EL (cell line): ENCODE results near the gene DEXI.

Experiments used
- DNase-seq: peaks from one replicate; pipeline ENCODE4 v3.0.0-alpha.2; 2016

DEXI gene

DNA sequence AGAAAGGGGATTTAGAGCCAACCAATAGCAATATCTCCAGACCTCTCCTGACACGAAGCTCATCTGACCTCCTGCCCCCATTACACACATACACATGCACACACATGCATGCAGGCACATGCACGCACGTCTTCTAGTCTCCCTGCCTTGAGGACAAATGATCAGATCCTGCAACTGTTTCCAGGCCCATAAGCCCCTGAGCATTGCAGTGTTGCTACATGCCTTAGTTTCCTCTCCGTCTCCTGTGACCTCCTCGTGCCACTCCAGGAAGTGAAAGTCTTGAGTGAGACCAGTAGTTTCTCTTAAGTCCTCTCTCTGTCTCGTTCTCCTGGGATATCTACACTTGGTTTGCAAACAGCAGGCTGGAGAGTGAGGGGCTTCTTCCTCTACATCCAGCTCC lies 57.0 kb downstream of the DEXI start:
- DNase-seq, result no peak

DNA sequence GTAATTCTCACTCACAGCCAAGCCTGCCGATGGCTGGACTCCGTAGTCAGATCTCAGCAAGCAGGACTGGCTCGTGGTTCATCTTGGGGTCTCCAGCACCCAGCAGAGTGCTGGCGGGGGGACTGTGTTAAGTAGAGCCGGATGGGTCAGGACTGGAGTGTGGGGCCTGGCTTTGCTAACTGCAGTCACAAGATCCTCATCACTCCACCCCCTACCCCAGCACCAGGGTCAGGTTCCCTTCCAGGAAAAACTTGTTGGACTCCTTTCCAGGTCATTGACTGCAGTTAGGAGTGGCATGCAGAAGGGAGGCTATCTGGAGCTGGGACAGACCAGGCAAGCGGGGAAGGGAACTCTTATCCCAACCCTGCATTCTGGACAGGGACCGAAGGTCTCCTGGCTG lies 59.3 kb downstream of the DEXI start:
- no peak for DNase-seq

DNA sequence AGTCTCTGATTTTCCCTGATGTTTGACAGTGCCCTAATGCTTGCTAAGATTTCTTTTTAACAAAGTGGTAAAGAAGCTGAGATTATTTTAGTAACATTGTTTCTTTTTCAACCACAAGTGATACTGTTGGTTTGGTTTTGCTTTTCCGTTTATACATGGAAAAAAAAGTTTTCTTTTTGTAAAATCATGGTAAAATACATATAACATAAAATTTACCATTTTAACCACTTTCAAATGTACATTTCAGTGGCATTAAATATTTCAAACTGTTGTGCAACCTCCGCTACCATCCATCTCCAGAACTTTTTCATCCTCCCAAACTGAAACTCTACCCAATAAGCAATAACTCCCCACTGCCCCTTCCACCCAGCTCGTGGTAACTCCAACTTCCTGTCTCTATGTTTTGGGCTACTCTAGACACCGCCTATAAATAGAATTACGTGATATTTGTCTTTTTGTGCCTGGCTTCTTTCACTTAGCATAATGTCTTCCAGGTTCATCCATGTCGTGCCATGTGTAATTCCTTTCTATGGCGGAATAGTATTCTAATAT lies 60.7 kb downstream of the DEXI start:
- no peak for DNase-seq

DNA sequence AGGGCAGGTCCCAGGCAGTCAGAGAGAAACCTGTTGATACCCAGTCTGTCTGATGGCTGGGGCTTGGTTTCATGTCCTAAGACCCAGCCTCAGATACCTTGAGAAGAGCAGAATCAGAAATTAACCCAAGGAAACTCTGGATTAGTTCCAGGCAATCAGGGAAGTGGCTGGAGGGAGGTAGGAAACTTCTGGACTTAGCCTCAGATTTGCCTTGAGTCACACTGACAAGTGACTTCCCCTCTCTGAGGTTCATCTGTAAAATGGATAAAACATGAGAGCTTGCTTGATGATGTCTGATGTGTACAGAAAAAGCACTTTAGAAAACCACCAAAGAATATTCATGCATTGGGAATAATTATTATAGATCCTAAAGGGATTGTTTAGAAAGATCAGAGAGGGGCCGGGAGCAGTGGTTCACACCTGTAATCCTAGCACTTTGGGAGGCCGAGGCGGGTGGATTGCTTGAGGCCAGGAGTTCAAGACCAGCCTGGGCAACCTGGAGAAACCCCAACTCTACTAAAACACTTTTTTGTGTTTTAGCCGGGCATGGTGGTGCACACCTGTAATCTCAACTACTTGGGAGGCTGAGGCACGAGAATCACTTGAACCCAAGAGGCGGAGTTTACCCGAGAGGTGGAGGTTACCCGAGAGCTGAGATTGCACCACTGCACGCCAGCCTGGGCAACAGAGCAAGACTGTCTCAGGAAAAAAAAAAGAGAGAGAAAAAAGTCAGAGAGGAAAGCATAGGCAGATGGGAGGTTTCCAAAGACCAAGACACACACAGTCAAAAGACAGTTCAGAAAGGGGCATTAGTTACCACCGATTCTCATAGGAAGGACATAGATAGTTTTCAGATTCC lies 61.4 kb downstream of the DEXI start:
- DNase-seq, result no peak

DNA sequence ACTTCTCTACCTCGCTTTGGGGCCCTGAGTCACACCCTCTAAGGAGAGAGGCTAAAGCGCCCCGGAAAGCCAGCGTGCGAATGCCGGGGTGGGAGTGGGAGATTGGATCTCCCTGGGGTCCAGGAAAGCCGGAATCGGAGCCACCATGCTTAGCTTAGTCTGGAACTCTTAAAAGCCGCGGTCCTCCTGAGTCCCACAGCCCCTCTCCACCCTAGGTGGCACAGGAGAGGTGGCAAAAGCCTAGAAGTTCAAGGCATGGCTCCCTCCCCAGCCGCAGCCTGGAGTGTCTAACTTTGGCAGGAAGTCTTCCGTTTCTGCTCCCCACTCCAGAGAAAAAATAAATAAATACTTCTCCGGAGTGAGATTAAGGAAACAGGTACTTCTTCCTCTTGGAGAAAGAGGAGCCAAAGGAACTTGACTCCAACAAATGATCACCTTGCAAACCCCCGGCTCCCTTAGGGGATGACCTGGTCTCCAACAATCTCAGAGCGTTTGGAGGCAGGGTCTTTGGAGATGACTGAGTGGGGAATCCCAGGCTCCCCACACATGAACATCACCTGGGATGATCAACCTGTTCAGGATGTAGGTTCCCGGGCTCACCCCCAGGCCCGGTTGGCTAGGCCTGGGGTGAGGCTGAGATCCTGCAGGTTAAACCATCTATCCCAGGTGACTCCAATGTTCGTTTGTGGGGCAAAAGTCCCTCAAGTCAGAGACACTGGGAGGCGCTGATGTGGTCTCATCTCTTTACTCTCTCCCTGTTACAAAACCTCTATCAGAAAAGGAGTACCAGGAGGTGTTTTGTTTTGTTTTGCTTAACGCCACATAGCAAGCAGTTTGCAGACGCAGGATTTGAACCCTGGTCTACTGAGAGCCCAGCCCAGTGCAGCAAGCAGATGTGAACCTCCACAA lies 62.3 kb downstream of the DEXI start:
- DNase-seq, result no peak
